ENCODE measurements around the gene SMS.
"Not testable (repeated sequence)": the region's sequence is repeated elsewhere in the genome, so short reads cannot be mapped to it uniquely, and the experiment has no call there.

SMS gene

GRCh38 chrX:21952624-21953023 is 12.1 kb downstream of the SMS start:
- no peak for DNase-seq

- not testable (repeated sequence) for DNase-seq
Observed at GRCh38 chrX:21953195-21953830, 12.8 kb downstream of the SMS start.

- peak; percentile 16 to 28 for DNase-seq
Observed at GRCh38 chrX:21955403-21956189, 15.1 kb downstream of the SMS start.

- no peak for DNase-seq
Observed at GRCh38 chrX:21956783-21957182, 16.3 kb downstream of the SMS start.

GRCh38 chrX:21958187-21958586 is 17.7 kb downstream of the SMS start:
- no peak for DNase-seq

GRCh38 chrX:21958916-21959315 is 18.4 kb downstream of the SMS start:
- DNase-seq: peak; percentile 21 to 32

GRCh38 chrX:21959362-21960051 is 19.0 kb downstream of the SMS start:
- DNase-seq: no peak

GRCh38 chrX:21960569-21961541 is 20.3 kb downstream of the SMS start:
- peak; percentile 8 to 22 for DNase-seq

GRCh38 chrX:21962361-21962760 is 21.9 kb downstream of the SMS start:
- no peak for DNase-seq

GRCh38 chrX:21963269-21963668 is 22.8 kb downstream of the SMS start:
- no peak for DNase-seq

- no peak for DNase-seq
Observed at GRCh38 chrX:21963731-21964405, 23.4 kb downstream of the SMS start.

GRCh38 chrX:21966866-21967265 is 26.4 kb downstream of the SMS start:
- no peak for DNase-seq

GRCh38 chrX:21968333-21968732 is 27.8 kb downstream of the SMS start:
- DNase-seq: no peak

GRCh38 chrX:21970326-21970725 is 29.8 kb downstream of the SMS start:
- DNase-seq: no peak

GRCh38 chrX:21972046-21972445 is 31.5 kb downstream of the SMS start:
- no peak for DNase-seq

GRCh38 chrX:21972721-21973120 is 32.2 kb downstream of the SMS start:
- DNase-seq: peak; percentile 3 to 19

GRCh38 chrX:21973321-21974010 is 33.0 kb downstream of the SMS start:
- DNase-seq: no peak

- DNase-seq: peak in 1 of 2 donors; percentile 10
Observed at GRCh38 chrX:21974011-21974385, 33.5 kb downstream of the SMS start.

GRCh38 chrX:21975242-21975641 is 34.7 kb downstream of the SMS start:
- DNase-seq: no peak

GRCh38 chrX:21975812-21976211 is 35.3 kb downstream of the SMS start:
- no peak for DNase-seq

- no peak for DNase-seq
Observed at GRCh38 chrX:21978346-21978745, 37.8 kb downstream of the SMS start.

Data from inflammatory macrophage (primary cell).